GM19467 (cell line): ENCODE data around the gene LTA.

Experiments used
- ATAC-seq: cut with Tn5 transposase; IDR thresholded peaks from one replicate; pipeline ENCODE4 v1.9.1; 2021; ENCODE audit warnings: mild to moderate bottlenecking, moderate library complexity; ENCODE audit not compliant: unreplicated experiment

The LTA gene

DNA sequence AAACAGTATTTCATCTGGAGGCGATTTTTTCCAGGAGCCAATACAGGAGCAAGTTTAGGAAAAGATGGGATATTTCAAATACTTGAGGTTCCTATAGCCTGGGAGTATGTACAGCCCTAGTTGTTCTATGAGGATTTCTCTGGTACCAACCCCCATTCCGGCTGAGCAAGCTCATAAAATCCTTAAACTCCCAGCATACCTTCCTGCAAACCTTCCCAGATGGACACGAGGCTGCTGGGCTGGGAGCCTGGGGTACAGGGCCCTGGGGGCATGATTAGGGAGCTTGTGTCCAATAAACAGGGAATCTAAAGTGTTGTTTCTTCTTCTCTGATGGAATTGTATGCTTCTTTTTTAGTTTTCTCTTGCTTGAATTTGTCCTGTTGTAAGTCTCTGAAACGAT is 49.9 kb downstream of the LTA start:
- no peak for ATAC-seq

GRCh38 chr6:31622684-31623091 is 50.6 kb downstream of the LTA start:
- ATAC-seq, result no peak
